ENCODE measurements around the gene MINK1.

DNA sequence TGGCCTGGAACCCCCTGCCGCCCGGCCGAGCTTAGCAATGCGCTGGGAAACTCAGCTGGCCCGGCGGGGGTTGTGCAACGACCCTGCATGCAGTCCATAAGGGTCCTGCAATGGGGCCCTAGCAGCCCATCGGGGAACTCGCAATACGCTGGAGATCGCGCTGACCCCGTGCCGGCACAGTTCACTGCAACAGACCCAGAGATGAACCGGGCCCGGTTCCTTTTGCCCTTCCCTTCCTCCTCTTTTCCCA, 106.3 kb downstream of the MINK1 start:
- TF ChIP-seq SUZ12 (IDR thresholded peaks at IDR 0.05; ENCODE audit: unreplicated experiment) (no peak), SIN3A (IDR thresholded peaks at IDR 0.05; ENCODE audit: low read depth, low read length) (no peak), CTCF (IDR thresholded peaks at IDR 0.05 in 2 of 3, conservative IDR thresholded peaks at IDR 0.05 in 1 of 3; ENCODE audit: control insufficient read depth in 2 of 3, extremely low read depth in 1 of 3, insufficient read depth in 1 of 3, low read depth in 3 of 3, low read length in 3 of 3) (no peak), PML (IDR thresholded peaks at IDR 0.05; ENCODE audit: low read length) (no peak), RAD21 (IDR thresholded peaks at IDR 0.05; ENCODE audit: insufficient read depth, low read depth, low read length) (no peak), POLR2A (IDR thresholded peaks at IDR 0.05; ENCODE audit: low read depth, low read length) (no peak), ZBTB4 (CRISPR knock-in tag; IDR thresholded peaks at IDR 0.05) (no peak), YBX1 (IDR thresholded peaks at IDR 0.05) (no peak), FOXK2 (IDR thresholded peaks at IDR 0.05) (no peak)
- TF ChIP-seq, protein P1, sequence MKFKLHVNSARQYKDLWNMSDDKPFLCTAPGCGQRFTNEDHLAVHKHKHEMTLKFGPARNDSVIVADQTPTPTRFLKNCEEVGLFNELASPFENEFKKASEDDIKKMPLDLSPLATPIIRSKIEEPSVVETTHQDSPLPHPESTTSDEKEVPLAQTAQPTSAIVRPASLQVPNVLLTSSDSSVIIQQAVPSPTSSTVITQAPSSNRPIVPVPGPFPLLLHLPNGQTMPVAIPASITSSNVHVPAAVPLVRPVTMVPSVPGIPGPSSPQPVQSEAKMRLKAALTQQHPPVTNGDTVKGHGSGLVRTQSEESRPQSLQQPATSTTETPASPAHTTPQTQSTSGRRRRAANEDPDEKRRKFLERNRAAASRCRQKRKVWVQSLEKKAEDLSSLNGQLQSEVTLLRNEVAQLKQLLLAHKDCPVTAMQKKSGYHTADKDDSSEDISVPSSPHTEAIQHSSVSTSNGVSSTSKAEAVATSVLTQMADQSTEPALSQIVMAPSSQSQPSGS (IDR thresholded peaks at IDR 0.05; ENCODE audit: low read length) = no peak
